SK-N-SH treated with all-trans-retinoic acid at 6 μM for 48 hours (cell line): ENCODE results near the gene TEX11.

Experiments used
- ATAC-seq: fragments of 200-7000 bp; cut with Tn5 transposase; 3 replicates; pipeline ENCODE4 v1.9.1; 2020; ENCODE audit warnings: mild to moderate bottlenecking, moderate library complexity
- ARNTL ChIP-seq: fragments of 450-650 bp; formaldehyde crosslinking; IDR thresholded peaks from 2 replicates; pipeline ENCODE4 v1.5.0; 2020; ENCODE audit warnings: low read depth, mild to moderate bottlenecking, moderate library complexity, borderline replicate concordance
- BACH2 ChIP-seq: fragments of 250-450 bp; sonication (Bioruptor Pico); IDR thresholded peaks from 2 replicates; pipeline ENCODE4 v1.9.0; 2021; ENCODE audit warnings: mild to moderate bottlenecking, borderline replicate concordance
- CREB5 ChIP-seq: fragments of 250-450 bp; sonication (Bioruptor Pico); IDR thresholded peaks from 2 replicates; pipeline ENCODE4 v1.5.1; 2020; ENCODE audit warnings: low read depth, mild to moderate bottlenecking, moderate library complexity
- CSDC2 ChIP-seq: fragments of 250-450 bp; sonication (Bioruptor Pico); IDR thresholded peaks from 2 replicates; pipeline ENCODE4 v1.5.0; 2020; ENCODE audit warnings: mild to moderate bottlenecking, moderate library complexity
- CSRNP3 ChIP-seq: fragments of 250-450 bp; sonication (Bioruptor Pico); IDR thresholded peaks from 2 replicates; pipeline ENCODE4 v1.5.1; 2021; ENCODE audit warnings: mild to moderate bottlenecking, moderate library complexity
- ESRRG ChIP-seq: fragments of 250-450 bp; sonication (Bioruptor Pico); IDR thresholded peaks from 2 replicates; pipeline ENCODE4 v1.6.1; 2021; ENCODE audit warnings: mild to moderate bottlenecking
- GLIS3 ChIP-seq: fragments of 250-450 bp; sonication (Bioruptor Pico); IDR thresholded peaks from 2 replicates; pipeline ENCODE4 v1.5.0; 2020; ENCODE audit warnings: mild to moderate bottlenecking, moderate library complexity
- OSR1 ChIP-seq: fragments of 250-450 bp; sonication (Bioruptor Pico); IDR thresholded peaks from 2 replicates; pipeline ENCODE4 v1.8.0; 2022; ENCODE audit warnings: moderate library complexity, mild to moderate bottlenecking, inconsistent platforms
- PATZ1 ChIP-seq: fragments of 250-450 bp; sonication (Bioruptor Pico); IDR thresholded peaks from 2 replicates; pipeline ENCODE4 v1.8.0; 2020; ENCODE audit warnings: mild to moderate bottlenecking, moderate library complexity, borderline replicate concordance
- POU6F1 ChIP-seq: fragments of 250-450 bp; sonication (Bioruptor Pico); IDR thresholded peaks from 2 replicates; pipeline ENCODE4 v1.8.0; 2021; ENCODE audit warnings: low read depth, mild to moderate bottlenecking, moderate library complexity, borderline replicate concordance
- PPARA ChIP-seq: fragments of 250-450 bp; sonication (Bioruptor Pico); IDR thresholded peaks from 2 replicates; pipeline ENCODE4 v1.5.0; 2020; ENCODE audit warnings: mild to moderate bottlenecking, borderline replicate concordance
- RARB ChIP-seq: fragments of 250-450 bp; sonication (Bioruptor Pico); IDR thresholded peaks from 2 replicates; pipeline ENCODE4 v1.8.0; 2021; ENCODE audit warnings: mild to moderate bottlenecking, moderate library complexity
- SNAI2 ChIP-seq: fragments of 250-450 bp; sonication (Bioruptor Pico); IDR thresholded peaks from 2 replicates; pipeline ENCODE4 v1.5.0; 2020; ENCODE audit warnings: mild to moderate bottlenecking, moderate library complexity
- TCF4 ChIP-seq: fragments of 250-450 bp; sonication (Bioruptor Pico); IDR thresholded peaks from 2 replicates; pipeline ENCODE4 v1.8.0; 2021; ENCODE audit warnings: mild to moderate bottlenecking, moderate library complexity, borderline replicate concordance
- TSHZ2 ChIP-seq: fragments of 250-450 bp; sonication (Bioruptor Pico); IDR thresholded peaks from 2 replicates; pipeline ENCODE4 v1.5.0; 2020; ENCODE audit warnings: mild to moderate bottlenecking, moderate library complexity
- ZC3H10 ChIP-seq: fragments of 250-450 bp; sonication (Bioruptor Pico); IDR thresholded peaks from 2 replicates; pipeline ENCODE4 v1.5.1; 2021; ENCODE audit warnings: mild to moderate bottlenecking, moderate library complexity
- ZFP3 ChIP-seq: fragments of 250-450 bp; sonication (Bioruptor Pico); IDR thresholded peaks from 2 replicates; pipeline ENCODE4 v1.5.0; 2020; ENCODE audit warnings: mild to moderate bottlenecking, moderate library complexity
- ZFP30 ChIP-seq: fragments of 450-650 bp; formaldehyde crosslinking; IDR thresholded peaks from 2 replicates; pipeline ENCODE4 v1.5.0; 2022; ENCODE audit warnings: mild to moderate bottlenecking, moderate library complexity
- ZNF70 ChIP-seq: fragments of 450-650 bp; formaldehyde crosslinking; IDR thresholded peaks from 2 replicates; pipeline ENCODE4 v1.5.0; 2020; ENCODE audit warnings: mild to moderate bottlenecking, moderate library complexity
- ZNF8 ChIP-seq: fragments of 450-650 bp; formaldehyde crosslinking; IDR thresholded peaks from 2 replicates; pipeline ENCODE4 v1.5.0; 2020; ENCODE audit warnings: mild to moderate bottlenecking, moderate library complexity

TEX11 gene

GRCh38 chrX:70774223-70774622, 134.3 kb downstream of the TEX11 start:
- TF ChIP-seq ZFP30 (CRISPR knock-in tag) (no peak), ESRRG (no peak), GLIS3 (CRISPR knock-in tag) (no peak), ZNF70 (CRISPR knock-in tag) (no peak)
- TF ChIP-seq, all 23 proteins: peak for 0
- ATAC-seq = no peak

GRCh38 chrX:70769659-70770227, 138.8 kb downstream of the TEX11 start:
- no peak for TF ChIP-seq BACH2 (CRISPR knock-in tag)
- no peak for TF ChIP-seq CREB5 (CRISPR knock-in tag)
- no peak for TF ChIP-seq CSDC2 (CRISPR knock-in tag)
- TF ChIP-seq POU6F1 (CRISPR knock-in tag) = no peak
- no peak for TF ChIP-seq RARB (CRISPR knock-in tag)
- TF ChIP-seq ZFP3 (CRISPR knock-in tag) = no peak
- TF ChIP-seq PPARA (CRISPR knock-in tag) = no peak
- no peak for TF ChIP-seq ZNF70 (CRISPR knock-in tag)
- no peak for TF ChIP-seq SNAI2
- no peak for TF ChIP-seq ESRRG
- no peak for TF ChIP-seq TCF4 (CRISPR knock-in tag)
- no peak for TF ChIP-seq TSHZ2 (CRISPR knock-in tag)
- TF ChIP-seq OSR1 (CRISPR knock-in tag) = no peak
- TF ChIP-seq ZC3H10 (CRISPR knock-in tag) = no peak
- no peak for TF ChIP-seq ZFP30 (CRISPR knock-in tag)
- no peak for TF ChIP-seq GLIS3 (CRISPR knock-in tag)
- TF ChIP-seq ARNTL (CRISPR knock-in tag) = no peak
- TF ChIP-seq CSRNP3 (CRISPR knock-in tag) = no peak
- peak; percentile 37; the same call in 1 of the 3 replicates for ATAC-seq

GRCh38 chrX:70762285-70762684, 146.2 kb downstream of the TEX11 start:
- TF ChIP-seq ZFP30 (CRISPR knock-in tag) = no peak
- no peak for TF ChIP-seq ZC3H10 (CRISPR knock-in tag)
- no peak for TF ChIP-seq ZFP3 (CRISPR knock-in tag)
- no peak for TF ChIP-seq PATZ1
- TF ChIP-seq ESRRG = no peak

GRCh38 chrX:70755850-70756249, 152.7 kb downstream of the TEX11 start:
- TF ChIP-seq CREB5 (CRISPR knock-in tag) (no peak), ARNTL (CRISPR knock-in tag) (no peak), ZC3H10 (CRISPR knock-in tag) (no peak), CSRNP3 (CRISPR knock-in tag) (no peak), CSDC2 (CRISPR knock-in tag) (no peak), TCF4 (CRISPR knock-in tag) (no peak), BACH2 (CRISPR knock-in tag) (no peak), ZNF8 (CRISPR knock-in tag) (no peak)
- no peak for ATAC-seq

More at GRCh38 chrX:70762285-70762684, 146.2 kb downstream of the TEX11 start:
- peak; percentile 42; the same call in 1 of the 3 replicates for ATAC-seq
